ENCODE measurements around the gene CD27.
"Not testable (repeated sequence)": the region's sequence is repeated elsewhere in the genome, so short reads cannot be mapped to it uniquely, and the experiment has no call there.

Gene CD27

DNA sequence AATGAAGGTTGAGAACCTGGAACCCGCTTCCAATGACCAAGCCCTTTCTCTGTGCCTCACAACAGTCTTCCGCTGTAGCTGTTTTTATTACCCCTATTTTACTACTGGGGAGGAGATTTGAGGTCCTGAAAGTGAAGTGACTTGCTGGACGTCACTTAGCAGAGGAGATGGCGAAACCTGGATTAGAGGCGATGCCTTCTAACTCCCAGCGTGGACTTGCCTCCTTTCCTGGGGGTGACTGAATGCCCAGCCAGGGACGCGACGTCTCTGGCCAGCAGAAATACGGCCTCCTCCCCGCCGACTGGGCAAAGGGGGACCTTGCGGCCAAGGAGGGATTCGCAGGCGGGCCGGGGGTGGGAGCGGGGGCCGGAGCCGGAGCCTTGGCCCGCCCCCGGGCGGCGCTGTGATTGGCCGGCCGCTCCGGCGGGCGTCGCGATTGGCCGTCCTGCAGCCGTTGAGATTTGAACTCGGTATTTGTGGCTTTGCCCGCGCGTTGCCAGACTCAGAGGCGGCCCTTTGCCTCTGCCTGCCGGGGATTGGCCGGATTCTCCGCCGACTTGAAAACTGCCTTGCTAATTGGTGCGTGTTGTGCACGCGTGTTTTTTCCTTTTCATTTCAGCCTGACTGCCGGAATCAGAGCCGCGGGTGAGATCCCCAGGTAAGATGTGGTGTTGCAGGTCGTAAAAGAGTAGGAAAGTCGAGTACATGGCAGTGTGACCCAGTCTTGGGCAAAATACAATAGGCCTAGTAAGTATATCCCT, 48.9 kb downstream of the CD27 start, which contains the start of gene NCAPD2:
TSS of gene NCAPD2 (plus strand) at position 606 of the 761 bp plus-strand sequence. CDS start 997 bp downstream, outside the sequence.
- peak within 1 kb of the TSS; percentile 87 for H3K4me3 ChIP-seq (ENCODE audit: low read depth, low read length)
- DNase-seq (ENCODE audit: low read depth): peak; percentile 97
- TF ChIP-seq, protein P1, sequence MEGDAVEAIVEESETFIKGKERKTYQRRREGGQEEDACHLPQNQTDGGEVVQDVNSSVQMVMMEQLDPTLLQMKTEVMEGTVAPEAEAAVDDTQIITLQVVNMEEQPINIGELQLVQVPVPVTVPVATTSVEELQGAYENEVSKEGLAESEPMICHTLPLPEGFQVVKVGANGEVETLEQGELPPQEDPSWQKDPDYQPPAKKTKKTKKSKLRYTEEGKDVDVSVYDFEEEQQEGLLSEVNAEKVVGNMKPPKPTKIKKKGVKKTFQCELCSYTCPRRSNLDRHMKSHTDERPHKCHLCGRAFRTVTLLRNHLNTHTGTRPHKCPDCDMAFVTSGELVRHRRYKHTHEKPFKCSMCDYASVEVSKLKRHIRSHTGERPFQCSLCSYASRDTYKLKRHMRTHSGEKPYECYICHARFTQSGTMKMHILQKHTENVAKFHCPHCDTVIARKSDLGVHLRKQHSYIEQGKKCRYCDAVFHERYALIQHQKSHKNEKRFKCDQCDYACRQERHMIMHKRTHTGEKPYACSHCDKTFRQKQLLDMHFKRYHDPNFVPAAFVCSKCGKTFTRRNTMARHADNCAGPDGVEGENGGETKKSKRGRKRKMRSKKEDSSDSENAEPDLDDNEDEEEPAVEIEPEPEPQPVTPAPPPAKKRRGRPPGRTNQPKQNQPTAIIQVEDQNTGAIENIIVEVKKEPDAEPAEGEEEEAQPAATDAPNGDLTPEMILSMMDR (conservative IDR thresholded peaks at IDR 0.05; ENCODE audit: low read depth, low read length): peak; percentile 36

DNA sequence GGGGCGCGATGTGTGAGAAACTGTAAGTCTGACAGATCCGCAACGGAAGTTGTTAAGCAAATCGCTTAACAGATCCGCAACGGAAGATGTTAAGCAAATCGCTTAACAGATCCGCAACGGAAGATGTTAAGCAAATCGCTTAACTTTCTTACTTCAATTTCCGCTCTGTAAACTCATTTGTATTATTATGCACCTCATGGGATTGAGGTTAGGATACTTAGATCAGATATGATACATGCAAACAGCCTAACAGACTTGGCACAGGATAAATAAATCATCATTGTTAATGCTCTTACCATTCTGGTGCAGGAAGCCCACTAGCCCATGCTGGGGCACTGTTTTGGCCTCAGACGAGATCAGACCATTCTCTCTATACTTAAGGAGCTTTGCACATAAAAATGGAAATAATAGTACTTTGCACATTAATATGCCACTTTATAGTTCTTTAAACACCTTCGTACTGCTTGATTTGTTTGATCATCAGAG, 49.5 kb downstream of the CD27 start:
- no peak for DNase-seq (ENCODE audit: low read depth)
- TF ChIP-seq, protein P1 (conservative IDR thresholded peaks at IDR 0.05; ENCODE audit: low read depth, low read length): peak; percentile 29
- peak overlapping the region; percentile 76 for H3K4me3 ChIP-seq (ENCODE audit: low read depth, low read length)

- DNase-seq (ENCODE audit: low read depth): no peak
- TF ChIP-seq, protein P1 (conservative IDR thresholded peaks at IDR 0.05; ENCODE audit: low read depth, low read length): no peak
- H3K4me3 ChIP-seq (ENCODE audit: low read depth, low read length): no peak overlapping the region
Observed at GRCh38 chr12:6494968-6495367, 50.2 kb downstream of the CD27 start.

GRCh38 chr12:6497291-6497690, 52.5 kb downstream of the CD27 start:
- DNase-seq (ENCODE audit: low read depth); H3K4me3 ChIP-seq (ENCODE audit: low read depth, low read length): not testable (repeated sequence)

DNA sequence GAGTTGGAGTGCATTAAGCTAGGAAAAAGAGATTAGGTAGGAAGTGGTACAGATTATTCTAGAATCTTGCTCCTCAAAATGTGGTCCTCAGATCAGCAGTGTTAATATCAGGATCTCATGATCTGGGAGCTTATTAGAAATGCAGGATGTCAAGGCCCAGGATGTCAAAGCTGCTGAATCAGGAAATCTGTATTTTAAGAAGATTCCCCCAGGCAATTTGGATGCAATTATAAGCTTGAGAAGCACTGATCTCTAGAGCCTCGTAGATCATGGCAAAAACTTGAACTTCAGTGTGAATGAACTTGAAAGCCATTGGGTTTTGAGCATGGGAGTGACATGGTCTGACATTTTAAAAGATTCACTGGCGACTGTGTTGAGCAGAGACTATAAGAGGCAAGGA, 55.7 kb downstream of the CD27 start:
- DNase-seq (ENCODE audit: low read depth): no peak
- no peak overlapping the region for H3K4me3 ChIP-seq (ENCODE audit: low read depth, low read length)
- TF ChIP-seq, protein P1 (conservative IDR thresholded peaks at IDR 0.05; ENCODE audit: low read depth, low read length): no peak

All from choroid plexus epithelial cell (primary cell).